Measurements from ENCODE around the gene IFT80. TPM values are rescaled to one million over a fixed set of nuclear protein-coding genes. Genes with fewer than 3 reads are reported as not detected.

The IFT80 gene
- total and polyA plus RNA-seq, 2 donors (not counting 3 experiments of a cell fraction or from before 2014, with no cell fraction given) = 7.3 to 22.5 TPM

- ChIA-PET POLR2A (no interaction called here), CTCF (interaction anchor here (1.0 to 2.3 kb wide), 3 partner anchors 20 to 152 kb away, joined by 3 to 5 read pairs (median 4); no protein-coding TSS in a partner anchor)
- no peaks in the 10 kb centered on the region for H3K9me1 ChIP-seq (replicated peaks; ENCODE audit: control insufficient read depth, extremely low read depth, insufficient read depth, low read length)
- dilution Hi-C loops (cut with MboI; ENCODE audit: extremely low pct_ligation_motif_present, low sequenced_read_pairs) (no loop called here), intact Hi-C loops (cut with micrococcal nuclease) (no loop called here)
- H3K27ac ChIP-seq (ENCODE audit: insufficient read depth, low read depth, low read length) = no peak overlapping the region
- no peak overlapping the region for H3K9ac ChIP-seq (replicated peaks; ENCODE audit: extremely low read depth, insufficient read depth, low read length)
- no peaks in the 10 kb centered on the region for H3K4me1 ChIP-seq (ENCODE audit: control insufficient read depth, extremely low read depth, insufficient read depth, low read length)
- no peaks in the 10 kb centered on the region for H3K79me2 ChIP-seq (ENCODE audit: control insufficient read depth, insufficient read depth, low read length)
- no TSS peak for BruUV-seq (replicated peaks)
- no peaks in the 10 kb centered on the region for H3K36me3 ChIP-seq (ENCODE audit: control insufficient read depth in 2 of 2, extremely low read depth in 1 of 2, insufficient read depth in 2 of 2, low read length in 2 of 2)
- no peaks in the 10 kb centered on the region for H3K27me3 ChIP-seq (ENCODE audit: control insufficient read depth in 2 of 2, insufficient read depth in 2 of 2, low read length in 2 of 2)
- no peak for TF ChIP-seq POLR2A (IDR thresholded peaks at IDR 0.05; ENCODE audit: low read depth, low read length)
- no peak for TF ChIP-seq FOS (IDR thresholded peaks at IDR 0.05; ENCODE audit: borderline replicate concordance, insufficient read depth, low read length)
- no peak for TF ChIP-seq POLR2AphosphoS5 (IDR thresholded peaks at IDR 0.05; ENCODE audit: insufficient read depth, low read depth, low read length)
- no peak for TF ChIP-seq MYC (IDR thresholded peaks at IDR 0.05; ENCODE audit: low read depth, low read length)
- TF ChIP-seq CTCF (IDR thresholded peaks at IDR 0.05; ENCODE audit: extremely low read depth in 1 of 2, insufficient read depth in 1 of 2, low read depth in 1 of 2, low read length in 2 of 2) = no peak
- no peak for TF ChIP-seq JUN (IDR thresholded peaks at IDR 0.05; ENCODE audit: borderline replicate concordance, insufficient read depth, insufficient read length, low read depth)
- TF ChIP-seq EZH2 (IDR thresholded peaks at IDR 0.05; ENCODE audit: borderline replicate concordance, low read depth, low read length, severe bottlenecking) = no peak
- TF ChIP-seq MAX (IDR thresholded peaks at IDR 0.05; ENCODE audit: insufficient read depth, insufficient read length) = no peak
- no peak for TF ChIP-seq GATA2 (IDR thresholded peaks at IDR 0.05; ENCODE audit: insufficient read depth, insufficient read length, low read depth, low read length)
- no peak overlapping the region for H3K4me2 ChIP-seq (ENCODE audit: insufficient read depth, low read length)
- FAIRE-seq (no peak), DNase-seq (ENCODE audit: low read depth, low spot score) (no peak)
- no peaks in the 10 kb centered on the region for H4K20me1 ChIP-seq (replicated peaks; ENCODE audit: control insufficient read depth, extremely low read depth, insufficient read depth, low read length)
- no peak overlapping the region for H3K4me3 ChIP-seq (replicated peaks in 1 of 3; ENCODE audit: insufficient read depth in 1 of 3, low read depth in 1 of 3, low read length in 3 of 3)
- H2AFZ ChIP-seq (ENCODE audit: low read depth, low read length) = no peak overlapping the region
- no peaks in the 10 kb centered on the region for H3K9me3 ChIP-seq (replicated peaks; ENCODE audit: control insufficient read depth, insufficient read depth, low read length)
These were observed 84.0 kb downstream of the IFT80 start for GRCh38 chr3:160314995-160315394.

All from endothelial cell of umbilical vein (primary cell).